Adrenal gland (tissue), 12 donors: ENCODE data around the gene GALNT18. TPM values are rescaled to one million over a fixed set of nuclear protein-coding genes. Genes with fewer than 3 reads are reported as not detected.

Experiments used
- DNase-seq, 7 donors: peaks; one replicate each; pipeline ENCODE4 v3.0.0-alpha.2; 2019 to 2020
- H3K27ac ChIP-seq, 5 donors: fragments of 200-600 bp; sonication (generic) in 4 of 5; 1 replicate in 3 of 5; 2 replicates in 2 of 5; pipeline versions ENCODE4 v1.5.1 to v1.8.0; 2016 to 2020; ENCODE audit warnings: mild to moderate bottlenecking in 1 of 5
- H3K27me3 ChIP-seq: fragments of 200-600 bp; 2 replicates; pipeline ENCODE4 v1.8.0; 2021
- H3K36me3 ChIP-seq, 2 donors: fragments of 200-600 bp; replicated peaks in 1 of 2; 1 replicate in 1 of 2; 2 replicates in 1 of 2; pipeline versions ENCODE4 v1.5.1 to v1.8.0; 2018 to 2022
- H3K4me1 ChIP-seq, 2 donors: fragments of 200-600 bp; replicated peaks in 1 of 2; 1 replicate in 1 of 2; 2 replicates in 1 of 2; pipeline versions ENCODE4 v1.5.1 to v1.8.0; 2018 to 2021
- H3K4me3 ChIP-seq, 4 donors: fragments of 200-600 bp; sonication (generic) in 3 of 4; one replicate each; pipeline ENCODE4 v1.5.1; 2016 to 2018
- H3K9me3 ChIP-seq, 3 donors: fragments of 200-600 bp; sonication (generic) in 1 of 3; replicated peaks in 1 of 3; 1 replicate in 2 of 3; 2 replicates in 1 of 3; pipeline versions ENCODE4 v1.5.1 to v1.8.0; 2016 to 2021
- POLR2A ChIP-seq, 2 donors: fragments of 450-650 bp; IDR thresholded peaks; one replicate each; pipeline ENCODE4 v1.6.1; 2017; ENCODE audit warnings: antibody characterized with exemption in 2 of 2, mild to moderate bottlenecking in 2 of 2, moderate library complexity in 1 of 2
- WGBS, 4 donors: extraction: QIAGEN DNeasy Blood & Tissue Kit in 2 of 4; methylation state at CpG; one replicate each; pipeline versions ENCODE4 v1.1.5 to v1.1.7; 2013 to 2017; 5-methylcytosine and 5-hydroxymethylcytosine counted together
- intact Hi-C, 2 donors: fragments of 100-400 bp; cut with DNase I; formaldehyde crosslinking; loops; one replicate each; pipeline versions ENCODE4 v1.14.1 to v1.15.0; 2022 to 2023
- polyA plus RNA-seq, 3 donors: library from polyadenylated mRNA; stranded (reverse); fragments of 200-250 nt in 2 of 3; fragments of 350-450 nt in 1 of 3; fragmentation: Illumina TruSeq in 1 of 3; extraction: RNeasy Lipid Tissue Mini Kit (QIAGEN cat#74804) in 1 of 3; gene quantifications; one replicate each; pipeline ENCODE4 v1.2.3, GENCODE V29; 2013 to 2014
- total RNA-seq, 9 donors: library from RNA; depleted of rRNA in 4 of 9; stranded (reverse); fragments of >200 nt in 4 of 9; fragments of 120-200 nt in 1 of 9; fragmentation: NEBNext Ultra II Directional in 1 of 9; extraction: Animal tissue kit (Norgen Biotek cat#: 25700) in 1 of 9; gene quantifications; one replicate each; pipeline versions ENCODE4 v1.1.0 to v1.2.4, GENCODE V29; 2013 to 2023
- TF ChIP-seq, protein P1 (sequence below), 6 experiments: fragments of 450-650 bp in 4 of 6; fragments of 200-600 bp in 2 of 6; sonication (generic) in 1 of 6; IDR thresholded peaks; 1 replicate in 5 of 6; 2 replicates in 1 of 6; pipeline versions ENCODE4 v1.5.1 to v1.8.0; 2016 to 2021; ENCODE audit warnings: antibody characterized with exemption in 6 of 6, mild to moderate bottlenecking in 2 of 6, moderate library complexity in 1 of 6
- donor health status: healthy with polysubstance abuse.
- donor health status: Bipolar disorder and iron deficiency.
- donor health status: DM: yes; HTN: yes; CAD: no.
- donor health status: DM: no; HTN: no; CAD: no.
- donor health status: DM: no; HTN: no; CAD: no.
- donor health status: DM: yes; HTN: yes; CAD: no.

Gene GALNT18
- total and polyA plus RNA-seq, 12 donors = 1.4 to 15.1 (median 6.4) TPM

DNA sequence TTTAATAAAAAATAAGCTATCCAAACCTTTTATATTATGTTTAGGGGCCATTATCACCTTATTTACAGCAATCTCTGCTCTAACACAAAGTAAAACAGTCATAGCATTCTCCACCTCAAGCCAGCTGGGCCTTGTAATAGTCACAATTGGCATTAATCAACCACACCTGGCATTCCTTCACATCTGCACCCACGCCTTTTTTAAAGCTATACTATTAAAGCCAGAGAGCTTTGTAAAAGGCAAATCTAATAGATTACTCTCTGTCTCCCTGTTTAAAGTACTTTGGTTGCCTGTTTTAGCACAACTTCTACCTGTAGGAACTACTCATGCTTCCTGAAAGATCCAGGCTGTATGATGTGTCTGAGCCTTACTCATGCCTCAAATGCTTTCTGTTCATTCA is 381.8 kb downstream of the GALNT18 start:
- H3K27ac ChIP-seq = no peak overlapping the region
- H3K4me3 ChIP-seq = no peak overlapping the region
- TF ChIP-seq POLR2A (IDR thresholded peaks at IDR 0.05) = no peak
- TF ChIP-seq, protein P1, sequence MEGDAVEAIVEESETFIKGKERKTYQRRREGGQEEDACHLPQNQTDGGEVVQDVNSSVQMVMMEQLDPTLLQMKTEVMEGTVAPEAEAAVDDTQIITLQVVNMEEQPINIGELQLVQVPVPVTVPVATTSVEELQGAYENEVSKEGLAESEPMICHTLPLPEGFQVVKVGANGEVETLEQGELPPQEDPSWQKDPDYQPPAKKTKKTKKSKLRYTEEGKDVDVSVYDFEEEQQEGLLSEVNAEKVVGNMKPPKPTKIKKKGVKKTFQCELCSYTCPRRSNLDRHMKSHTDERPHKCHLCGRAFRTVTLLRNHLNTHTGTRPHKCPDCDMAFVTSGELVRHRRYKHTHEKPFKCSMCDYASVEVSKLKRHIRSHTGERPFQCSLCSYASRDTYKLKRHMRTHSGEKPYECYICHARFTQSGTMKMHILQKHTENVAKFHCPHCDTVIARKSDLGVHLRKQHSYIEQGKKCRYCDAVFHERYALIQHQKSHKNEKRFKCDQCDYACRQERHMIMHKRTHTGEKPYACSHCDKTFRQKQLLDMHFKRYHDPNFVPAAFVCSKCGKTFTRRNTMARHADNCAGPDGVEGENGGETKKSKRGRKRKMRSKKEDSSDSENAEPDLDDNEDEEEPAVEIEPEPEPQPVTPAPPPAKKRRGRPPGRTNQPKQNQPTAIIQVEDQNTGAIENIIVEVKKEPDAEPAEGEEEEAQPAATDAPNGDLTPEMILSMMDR (IDR thresholded peaks at IDR 0.05) = no peak
- H3K9me3 ChIP-seq = no peaks in the 10 kb centered on the region
- intact Hi-C loops = no loop called here
- WGBS, 4 donors = 78 to 88% (median 83%) methylated on average over 1 of the region's 1 CpG
- peaks cover 0 to 12% of the 10 kb centered on the region in 2 donors for H3K4me1 ChIP-seq
- no peak for DNase-seq
- H3K27me3 ChIP-seq = no peaks in the 10 kb centered on the region
- H3K36me3 ChIP-seq = no peaks in the 10 kb centered on the region

GRCh38 chr11:11237070-11237832 is 384.6 kb downstream of the GALNT18 start:
- 75 to 83% (median 81%) methylated on average over 7 of the region's 7 CpGs for whole genome bisulfite sequencing, 4 donors
- Histone ChIP-seq H3K36me3 (no peaks in the 10 kb centered on the region), H3K27me3 (no peaks in the 10 kb centered on the region), H3K27ac (no peak overlapping the region), H3K4me3 (no peak overlapping the region), H3K9me3 (no peaks in the 10 kb centered on the region), H3K4me1 (no peaks in the 10 kb centered on the region)
- intact Hi-C loops = no loop called here
- DNase-seq = no peak
- TF ChIP-seq POLR2A (IDR thresholded peaks at IDR 0.05) = no peak
- TF ChIP-seq, protein P1 (IDR thresholded peaks at IDR 0.05) = no peak

DNA sequence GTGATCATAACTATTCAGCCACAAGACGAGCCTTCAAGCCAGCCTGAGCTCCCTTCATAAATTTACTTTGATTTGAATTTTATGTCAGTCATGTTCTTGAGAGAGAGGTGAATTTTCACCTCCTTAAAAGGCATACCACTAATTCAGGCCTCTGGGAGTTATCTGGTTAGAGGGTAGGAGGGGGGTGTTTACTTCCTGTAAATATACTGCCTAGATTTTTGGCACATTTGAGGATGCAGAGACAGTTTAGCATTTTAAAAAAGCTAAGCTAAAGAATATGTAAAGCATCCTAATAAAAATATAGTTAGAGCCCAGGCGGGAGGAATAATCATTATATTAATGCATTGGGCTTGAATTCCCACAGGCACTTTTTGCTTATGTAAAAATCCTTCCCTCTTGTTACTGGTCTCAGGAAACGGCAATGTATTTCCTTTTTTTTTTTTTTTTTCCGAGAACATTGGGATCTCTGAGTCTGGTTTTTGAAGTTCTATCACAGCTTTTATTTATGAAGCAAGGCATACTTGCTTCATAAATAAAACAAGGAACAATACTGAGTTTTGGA is 385.2 kb downstream of the GALNT18 start:
- intact Hi-C loops = no loop called here
- WGBS, 4 donors = 67 to 76% (median 71%) methylated on average over 4 of the region's 4 CpGs

DNA sequence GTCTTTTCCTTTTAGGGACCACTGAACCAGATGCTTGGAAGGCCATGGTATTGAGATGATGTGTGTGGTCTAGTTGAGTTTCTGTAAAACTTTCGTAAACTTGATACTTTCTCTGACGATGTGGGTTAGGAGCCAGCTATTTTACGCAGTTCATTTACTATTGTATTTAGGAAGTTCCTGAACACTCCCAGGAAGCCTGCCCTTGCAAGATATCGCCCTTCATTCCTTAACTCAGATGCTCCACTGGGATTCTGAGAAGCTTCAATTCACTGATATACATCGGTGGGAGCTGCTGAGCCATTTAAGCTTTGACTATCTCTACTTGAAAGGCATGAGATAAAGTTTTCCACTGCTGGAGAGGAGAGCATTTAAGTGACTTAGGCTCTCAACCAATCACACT is 390.0 kb downstream of the GALNT18 start:
- intact Hi-C loops = no loop called here
- no peak for TF ChIP-seq POLR2A (IDR thresholded peaks at IDR 0.05)
- TF ChIP-seq, protein P1 (IDR thresholded peaks at IDR 0.05) = no peak
- H3K9me3 ChIP-seq = no peaks in the 10 kb centered on the region
- H3K27ac ChIP-seq = no peak overlapping the region
- H3K4me1 ChIP-seq = no peaks in the 10 kb centered on the region
- H3K36me3 ChIP-seq = no peaks in the 10 kb centered on the region
- no peaks in the 10 kb centered on the region for H3K27me3 ChIP-seq
- WGBS, 4 donors = 59 to 75% (median 66%) methylated on average over 5 of the region's 5 CpGs
- no peak overlapping the region for H3K4me3 ChIP-seq
- DNase-seq = no peak

More for the DNA sequence above, 385.2 kb downstream of the GALNT18 start:
- Histone ChIP-seq H3K9me3 (no peaks in the 10 kb centered on the region), H3K27me3 (no peaks in the 10 kb centered on the region), H3K4me3 (no peak overlapping the region), H3K36me3 (no peaks in the 10 kb centered on the region), H3K27ac (no peak overlapping the region), H3K4me1 (no peaks in the 10 kb centered on the region)
- no peak for DNase-seq
- TF ChIP-seq, protein P1 (IDR thresholded peaks at IDR 0.05) = no peak
- TF ChIP-seq POLR2A (IDR thresholded peaks at IDR 0.05) = no peak
